ENCODE results near the gene TRMT10C. TPM values are rescaled to one million over a fixed set of nuclear protein-coding genes. Genes with fewer than 3 reads are reported as not detected.

TRMT10C gene
- total and polyA plus RNA-seq, 2 donors (not counting 1 experiment from before 2014, with no cell fraction given) = 20.6 to 23.8 TPM

GRCh38 chr3:101513419-101513986 lies 48.2 kb upstream of the TRMT10C start:
- no peak for TF ChIP-seq EZH2 (IDR thresholded peaks at IDR 0.05; ENCODE audit: low read length, missing control alignments)
- TF ChIP-seq CTCF (conservative IDR thresholded peaks at IDR 0.05 in 1 of 2, IDR thresholded peaks at IDR 0.05 in 1 of 2; ENCODE audit: low read depth in 1 of 2, low read length in 2 of 2) = no peak
- Histone ChIP-seq H3K9ac (ENCODE audit: insufficient read depth, low read length) (peak overlapping the region; percentile 70), H3K79me2 (ENCODE audit: control insufficient read depth, insufficient read depth, low read length) (peaks cover 3% of the 10 kb centered on the region), H3K4me2 (ENCODE audit: extremely low read depth, insufficient read depth, low read length) (peak overlapping the region; percentile 79), H3K9me3 (ENCODE audit: control insufficient read depth, insufficient read depth, low read depth, low read length) (no peaks in the 10 kb centered on the region), H3K27me3 (ENCODE audit: control insufficient read depth, insufficient read depth, low read length) (no peaks in the 10 kb centered on the region), H3K4me1 (ENCODE audit: control insufficient read depth, extremely low read depth, insufficient read depth, low read length) (no peaks in the 10 kb centered on the region), H3K36me3 (ENCODE audit: control insufficient read depth, insufficient read depth, low read length) (no peaks in the 10 kb centered on the region), H3K27ac (ENCODE audit: insufficient read depth, low read length) (peak overlapping the region; percentile 89), H4K20me1 (ENCODE audit: control insufficient read depth, extremely low read depth, insufficient read depth, low read length) (no peaks in the 10 kb centered on the region), H3K4me3 (replicated peaks in 1 of 4; ENCODE audit: control extremely low read depth in 1 of 4, insufficient read depth in 1 of 4, low read depth in 3 of 4, low read length in 4 of 4) (peak overlapping the region; percentile 64 to 92 (median 76)), H2AFZ (ENCODE audit: low read length) (peak overlapping the region; percentile 48)
- DNase-seq (ENCODE audit: low read depth in 2 of 2) = no peak

- H3K79me2 ChIP-seq (ENCODE audit: control insufficient read depth, insufficient read depth, low read length) = no peaks in the 10 kb centered on the region
- H3K9ac ChIP-seq (ENCODE audit: insufficient read depth, low read length) = no peak overlapping the region
- H3K9me3 ChIP-seq (ENCODE audit: control insufficient read depth, insufficient read depth, low read depth, low read length) = no peaks in the 10 kb centered on the region
- no peak overlapping the region for H2AFZ ChIP-seq (ENCODE audit: low read length)
- H3K27ac ChIP-seq (ENCODE audit: insufficient read depth, low read length) = no peak overlapping the region
- H3K27me3 ChIP-seq (ENCODE audit: control insufficient read depth, insufficient read depth, low read length) = no peaks in the 10 kb centered on the region
- H3K4me2 ChIP-seq (ENCODE audit: extremely low read depth, insufficient read depth, low read length) = no peak overlapping the region
- no peaks in the 10 kb centered on the region for H3K4me1 ChIP-seq (ENCODE audit: control insufficient read depth, extremely low read depth, insufficient read depth, low read length)
- no peaks in the 10 kb centered on the region for H3K36me3 ChIP-seq (ENCODE audit: control insufficient read depth, insufficient read depth, low read length)
- TF ChIP-seq CTCF (conservative IDR thresholded peaks at IDR 0.05 in 1 of 2, IDR thresholded peaks at IDR 0.05 in 1 of 2; ENCODE audit: low read depth in 1 of 2, low read length in 2 of 2) = no peak
- TF ChIP-seq EZH2 (IDR thresholded peaks at IDR 0.05; ENCODE audit: low read length, missing control alignments) = no peak
- no peaks in the 10 kb centered on the region for H4K20me1 ChIP-seq (ENCODE audit: control insufficient read depth, extremely low read depth, insufficient read depth, low read length)
- DNase-seq (ENCODE audit: low read depth in 2 of 2) = no peak
- H3K4me3 ChIP-seq (replicated peaks in 1 of 4; ENCODE audit: control extremely low read depth in 1 of 4, insufficient read depth in 1 of 4, low read depth in 3 of 4, low read length in 4 of 4) = no peak overlapping the region
Observed at GRCh38 chr3:101518421-101518871, 43.2 kb upstream of the TRMT10C start.

GRCh38 chr3:101519685-101520365 lies 41.8 kb upstream of the TRMT10C start:
- no peak for DNase-seq (ENCODE audit: low read depth in 2 of 2)

More at GRCh38 chr3:101519685-101520365, 41.8 kb upstream of the TRMT10C start:
- Histone ChIP-seq H4K20me1 (ENCODE audit: control insufficient read depth, extremely low read depth, insufficient read depth, low read length) (no peaks in the 10 kb centered on the region), H3K4me2 (ENCODE audit: extremely low read depth, insufficient read depth, low read length) (no peak overlapping the region), H3K27me3 (ENCODE audit: control insufficient read depth, insufficient read depth, low read length) (no peaks in the 10 kb centered on the region), H3K9me3 (ENCODE audit: control insufficient read depth, insufficient read depth, low read depth, low read length) (no peaks in the 10 kb centered on the region), H3K27ac (ENCODE audit: insufficient read depth, low read length) (no peak overlapping the region), H3K9ac (ENCODE audit: insufficient read depth, low read length) (no peak overlapping the region), H3K4me3 (replicated peaks in 1 of 4; ENCODE audit: control extremely low read depth in 1 of 4, insufficient read depth in 1 of 4, low read depth in 3 of 4, low read length in 4 of 4) (no peak overlapping the region), H3K36me3 (ENCODE audit: control insufficient read depth, insufficient read depth, low read length) (no peaks in the 10 kb centered on the region), H2AFZ (ENCODE audit: low read length) (no peak overlapping the region), H3K4me1 (ENCODE audit: control insufficient read depth, extremely low read depth, insufficient read depth, low read length) (no peaks in the 10 kb centered on the region), H3K79me2 (ENCODE audit: control insufficient read depth, insufficient read depth, low read length) (no peaks in the 10 kb centered on the region)
- TF ChIP-seq CTCF (conservative IDR thresholded peaks at IDR 0.05 in 1 of 2, IDR thresholded peaks at IDR 0.05 in 1 of 2; ENCODE audit: low read depth in 1 of 2, low read length in 2 of 2) (no peak), EZH2 (IDR thresholded peaks at IDR 0.05; ENCODE audit: low read length, missing control alignments) (no peak)

Measured in fibroblast of lung (primary cell).